OCI-LY7 (cell line): ENCODE data around the gene FAM136A. TPM values are rescaled to one million over a fixed set of nuclear protein-coding genes. Genes with fewer than 3 reads are reported as not detected.

ENCODE experiments used
- BruUV-seq: library from RNA; stranded (reverse); fragments of 400-500 nt; replicated peaks from 2 replicates; lab custom pipeline; 2021; lab: Mats Ljungman, UMichigan
- CTCF ChIA-PET: fragments of 300-600 bp; sonication (Branson Sonifier 250); formaldehyde crosslinking; loops from one replicate; lab custom pipeline; 2022; ENCODE audit warnings: antibody characterized with exemption; ENCODE audit not compliant: unreplicated experiment; lab: Charles Lee
- POLR2A ChIA-PET: fragments of 300-600 bp; sonication (Branson Sonifier 250); formaldehyde crosslinking; loops from one replicate; lab custom pipeline; 2022; ENCODE audit warnings: antibody characterized with exemption; lab: Charles Lee
- DNase-seq: peaks from one replicate; pipeline ENCODE4 v3.0.0-alpha.2; 2015; ENCODE audit warnings: low spot score
- H2AFZ ChIP-seq: fragments of 200-600 bp; sonication (generic), shearing (Covaris generic); 2 replicates; pipeline ENCODE4 v1.6.1; 2014; ENCODE audit warnings: mild to moderate bottlenecking, antibody characterized with exemption, low read length, moderate library complexity
- H3K27ac ChIP-seq: fragments of 200-600 bp; sonication (generic); 2 replicates; pipeline ENCODE4 v1.5.1; 2014; ENCODE audit warnings: mixed run types, low read depth, mild to moderate bottlenecking, moderate library complexity, low read length, inconsistent platforms; ENCODE audit not compliant: poor library complexity, severe bottlenecking
- H3K36me3 ChIP-seq: fragments of 200-600 bp; sonication (generic); 2 replicates; pipeline ENCODE4 v1.6.1; 2014; ENCODE audit warnings: mild to moderate bottlenecking, antibody characterized with exemption, low read length, moderate library complexity, mixed read lengths; ENCODE audit not compliant: insufficient read depth
- H3K4me1 ChIP-seq: fragments of 200-600 bp; sonication (generic); 2 replicates; pipeline ENCODE4 v1.5.1; 2014; ENCODE audit warnings: mild to moderate bottlenecking, low read length; ENCODE audit not compliant: insufficient read depth, poor library complexity, severe bottlenecking
- H3K4me2 ChIP-seq: fragments of 200-600 bp; sonication (generic); 2 replicates; pipeline ENCODE4 v1.6.1; 2014; ENCODE audit warnings: mild to moderate bottlenecking, low read length
- H3K4me3 ChIP-seq: fragments of 200-600 bp; sonication (generic); 2 replicates; pipeline ENCODE4 v1.5.1; 2014; ENCODE audit warnings: mild to moderate bottlenecking, low read depth, low read length; ENCODE audit not compliant: poor library complexity, severe bottlenecking
- H3K79me2 ChIP-seq: fragments of 200-600 bp; sonication (generic); 2 replicates; pipeline ENCODE4 v1.6.1; 2016; ENCODE audit warnings: low read depth, mild to moderate bottlenecking, low read length, moderate library complexity, mixed read lengths; ENCODE audit not compliant: insufficient read depth
- H3K9me2 ChIP-seq: fragments of 200-600 bp; sonication (generic); 2 replicates; pipeline ENCODE4 v1.6.1; 2016; ENCODE audit warnings: mild to moderate bottlenecking, low read length, mixed read lengths; ENCODE audit not compliant: insufficient read depth
- H3K9me3 ChIP-seq: fragments of 200-600 bp; sonication (generic); 2 replicates; pipeline ENCODE4 v1.6.1; 2014; ENCODE audit warnings: mild to moderate bottlenecking, mixed run types, low read length, mixed read lengths
- H4K20me1 ChIP-seq: fragments of 200-600 bp; sonication (generic); 2 replicates; pipeline ENCODE4 v1.6.1; 2014; ENCODE audit warnings: mild to moderate bottlenecking, antibody characterized with exemption, low read length, moderate library complexity, mixed read lengths; ENCODE audit not compliant: insufficient read depth
- EZH2phosphoT487 ChIP-seq: fragments of 200-600 bp; sonication (generic); IDR thresholded peaks from 2 replicates; pipeline ENCODE4 v1.6.1; 2018; ENCODE audit warnings: low read depth, borderline replicate concordance, mild to moderate bottlenecking, mixed run types, antibody characterized with exemption, low read length, moderate library complexity, mixed read lengths
- intact Hi-C: fragments of 100-400 bp; cut with micrococcal nuclease; formaldehyde crosslinking; loops from one replicate; pipeline ENCODE4 v1.10.0; 2022; ENCODE audit not compliant: unreplicated experiment
- total RNA-seq, 2 experiments: library from RNA; depleted of rRNA in 1 of 2; stranded (reverse); fragments of >200 nt in 1 of 2; shearing (Covaris generic) in 1 of 2; gene quantifications; 2 replicates each; pipeline ENCODE4 v1.2.3, GENCODE V29; 2014 to 2022
- TF ChIP-seq, protein P1 (sequence below): fragments of 200-600 bp; sonication (generic); conservative IDR thresholded peaks from 2 replicates; pipeline ENCODE4 v1.5.1; 2014; ENCODE audit warnings: mild to moderate bottlenecking, antibody characterized with exemption, low read length, moderate library complexity, mixed read lengths

FAM136A gene
- total RNA-seq, 2 experiments from 2014 or later = 57.2 to 82.2 TPM

DNA sequence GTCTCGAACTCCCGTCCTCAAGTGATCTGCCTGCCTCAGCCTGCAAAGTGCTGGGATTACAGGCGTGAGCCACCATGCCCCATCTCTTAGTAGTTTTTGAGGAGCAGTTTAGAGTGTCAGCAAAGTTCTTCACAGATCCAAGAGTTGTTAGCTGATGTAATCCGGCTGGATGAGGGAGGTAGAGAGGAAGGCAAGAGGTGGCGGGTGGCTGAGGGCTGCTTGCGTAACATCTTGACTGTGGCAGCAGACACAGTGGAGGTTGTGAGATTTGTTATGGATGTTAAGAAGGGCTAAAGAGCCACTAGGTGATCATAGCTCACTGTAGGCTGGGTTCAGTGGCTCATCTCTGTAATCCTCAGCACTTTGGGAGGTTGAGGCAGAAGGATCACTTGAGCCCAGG is 19.5 kb upstream of the FAM136A start:
- no peak for TF ChIP-seq EZH2phosphoT487
- TF ChIP-seq, protein P1, sequence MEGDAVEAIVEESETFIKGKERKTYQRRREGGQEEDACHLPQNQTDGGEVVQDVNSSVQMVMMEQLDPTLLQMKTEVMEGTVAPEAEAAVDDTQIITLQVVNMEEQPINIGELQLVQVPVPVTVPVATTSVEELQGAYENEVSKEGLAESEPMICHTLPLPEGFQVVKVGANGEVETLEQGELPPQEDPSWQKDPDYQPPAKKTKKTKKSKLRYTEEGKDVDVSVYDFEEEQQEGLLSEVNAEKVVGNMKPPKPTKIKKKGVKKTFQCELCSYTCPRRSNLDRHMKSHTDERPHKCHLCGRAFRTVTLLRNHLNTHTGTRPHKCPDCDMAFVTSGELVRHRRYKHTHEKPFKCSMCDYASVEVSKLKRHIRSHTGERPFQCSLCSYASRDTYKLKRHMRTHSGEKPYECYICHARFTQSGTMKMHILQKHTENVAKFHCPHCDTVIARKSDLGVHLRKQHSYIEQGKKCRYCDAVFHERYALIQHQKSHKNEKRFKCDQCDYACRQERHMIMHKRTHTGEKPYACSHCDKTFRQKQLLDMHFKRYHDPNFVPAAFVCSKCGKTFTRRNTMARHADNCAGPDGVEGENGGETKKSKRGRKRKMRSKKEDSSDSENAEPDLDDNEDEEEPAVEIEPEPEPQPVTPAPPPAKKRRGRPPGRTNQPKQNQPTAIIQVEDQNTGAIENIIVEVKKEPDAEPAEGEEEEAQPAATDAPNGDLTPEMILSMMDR = no peak
- POLR2A ChIA-PET = interaction anchor here (0.7 kb wide), 1 partner anchor 141 kb away, joined by 3 read pairs; no protein-coding TSS in a partner anchor
- Histone ChIP-seq H3K36me3 (no peaks in the 10 kb centered on the region), H4K20me1 (no peaks in the 10 kb centered on the region), H3K4me3 (no peak overlapping the region), H3K79me2 (no peaks in the 10 kb centered on the region), H2AFZ (no peak overlapping the region), H3K9me2 (no peaks in the 10 kb centered on the region), H3K27ac (no peak overlapping the region), H3K4me2 (no peak overlapping the region), H3K9me3 (no peaks in the 10 kb centered on the region), H3K4me1 (no peaks in the 10 kb centered on the region)
- BruUV-seq = no TSS peak
- no peak for DNase-seq
- CTCF ChIA-PET = interaction anchor here (0.6 kb wide), 1 partner anchor 9 kb away, joined by 3 read pairs; no protein-coding TSS in a partner anchor
- intact Hi-C loops = no loop called here

DNA sequence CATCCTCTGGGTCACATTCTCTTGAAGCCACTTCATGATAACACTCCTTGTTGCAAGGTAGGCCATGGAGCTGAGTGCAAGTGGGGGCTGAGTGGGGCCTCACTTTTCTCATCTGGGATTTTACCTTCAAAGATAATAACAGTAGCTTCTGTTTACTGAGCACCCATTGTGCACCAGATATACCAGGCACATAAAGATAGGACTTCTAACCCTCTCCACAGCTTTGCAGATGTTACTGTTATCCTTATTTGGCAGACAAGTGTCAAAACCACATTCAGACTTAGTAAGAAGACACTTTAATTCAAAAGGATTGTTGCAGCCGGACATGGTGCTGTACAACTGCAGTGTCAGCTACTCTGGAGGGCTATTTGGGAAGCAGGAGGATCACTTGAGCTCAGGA is 12.8 kb upstream of the FAM136A start:
- Histone ChIP-seq H4K20me1 (no peaks in the 10 kb centered on the region), H3K79me2 (no peaks in the 10 kb centered on the region), H3K36me3 (no peaks in the 10 kb centered on the region), H3K27ac (no peak overlapping the region), H2AFZ (no peak overlapping the region), H3K4me2 (no peak overlapping the region), H3K4me3 (no peak overlapping the region), H3K9me2 (no peaks in the 10 kb centered on the region), H3K9me3 (no peaks in the 10 kb centered on the region), H3K4me1 (no peaks in the 10 kb centered on the region)
- BruUV-seq = no TSS peak
- intact Hi-C loops = no loop called here
- ChIA-PET CTCF (no interaction called here), POLR2A (no interaction called here)
- TF ChIP-seq, protein P1 = no peak
- TF ChIP-seq EZH2phosphoT487 = no peak
- no peak for DNase-seq

DNA sequence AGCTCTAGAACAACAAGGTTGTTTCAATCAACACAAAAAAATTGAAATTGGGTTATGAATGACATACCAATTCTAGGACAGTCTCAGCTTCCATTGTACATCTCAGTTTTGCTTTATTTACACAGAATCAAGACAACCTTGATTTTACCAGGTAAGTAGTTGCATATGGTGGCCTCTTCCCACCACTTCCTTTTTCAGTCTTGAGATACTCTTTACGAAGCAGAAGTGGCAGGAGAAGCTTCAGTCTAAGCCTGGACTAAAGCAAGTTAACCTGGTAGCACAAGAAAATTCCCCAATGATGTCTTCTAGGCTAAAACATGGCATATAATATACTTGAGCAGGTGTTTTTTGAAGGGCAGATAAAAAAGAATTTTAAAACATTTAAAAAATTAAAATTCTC is 10.7 kb upstream of the FAM136A start:
- intact Hi-C loops = no loop called here
- CTCF ChIA-PET = no interaction called here
- no peak overlapping the region for H3K4me3 ChIP-seq
- no peaks in the 10 kb centered on the region for H3K9me3 ChIP-seq
- POLR2A ChIA-PET = interaction anchor here (0.7 kb wide), 1 partner anchor 75 kb away, joined by 3 read pairs; no protein-coding TSS in a partner anchor
- no peak overlapping the region for H3K27ac ChIP-seq
- DNase-seq = no peak
- H3K79me2 ChIP-seq = no peaks in the 10 kb centered on the region
- H3K36me3 ChIP-seq = no peaks in the 10 kb centered on the region
- BruUV-seq = no TSS peak
- H2AFZ ChIP-seq = no peak overlapping the region
- no peak overlapping the region for H3K4me2 ChIP-seq
- no peaks in the 10 kb centered on the region for H3K4me1 ChIP-seq
- TF ChIP-seq EZH2phosphoT487 = no peak
- TF ChIP-seq, protein P1 = no peak
- no peaks in the 10 kb centered on the region for H3K9me2 ChIP-seq
- H4K20me1 ChIP-seq = no peaks in the 10 kb centered on the region
